Measurements from ENCODE around the gene PTPN9.

- TF ChIP-seq CTCF (IDR thresholded peaks at IDR 0.05) = no peak
- TF ChIP-seq POLR2A (IDR thresholded peaks at IDR 0.05) = no peak
Observed at GRCh38 chr15:75561888-75562287, 17.2 kb downstream of the PTPN9 start.
